HUES64 (cell line): ENCODE results near the gene RBFOX2.
"Not testable (repeated sequence)": the region's sequence is repeated elsewhere in the genome, so short reads cannot be mapped to it uniquely, and the experiment has no call there.

Experiments used
- H3K27ac ChIP-seq: 2 replicates; pipeline ENCODE4 v1.7.0; 2013; ENCODE audit warnings: low read depth, low read length, inconsistent platforms
- H3K27me3 ChIP-seq: 2 replicates; pipeline ENCODE4 v1.6.1; 2013; ENCODE audit warnings: mild to moderate bottlenecking, low read length; ENCODE audit not compliant: insufficient read depth
- H3K36me3 ChIP-seq: 2 replicates; pipeline ENCODE4 v1.6.1; 2013; ENCODE audit warnings: mild to moderate bottlenecking, low read length; ENCODE audit not compliant: insufficient read depth
- H3K4me1 ChIP-seq: 2 replicates; pipeline ENCODE4 v1.6.1; 2013; ENCODE audit warnings: mild to moderate bottlenecking, low read length, moderate library complexity; ENCODE audit not compliant: insufficient read depth
- H3K4me3 ChIP-seq: 2 replicates; pipeline ENCODE4 v1.5.1; 2013; ENCODE audit warnings: mild to moderate bottlenecking, low read length, moderate library complexity
- H3K9ac ChIP-seq: 2 replicates; pipeline ENCODE4 v1.6.1; 2013; ENCODE audit warnings: mild to moderate bottlenecking, low read depth, low read length
- H3K9me3 ChIP-seq: 2 replicates; pipeline ENCODE4 v1.6.1; 2013; ENCODE audit warnings: low read depth, low read length; ENCODE audit not compliant: insufficient read depth
- WGBS: fragments of 150-250, 120-280 bp; methylation state at CpG from one replicate; pipeline ENCODE4 v1.1.7; 2013; ENCODE audit warnings: missing lambda C conversion rate; 5-methylcytosine and 5-hydroxymethylcytosine counted together

The RBFOX2 gene

DNA sequence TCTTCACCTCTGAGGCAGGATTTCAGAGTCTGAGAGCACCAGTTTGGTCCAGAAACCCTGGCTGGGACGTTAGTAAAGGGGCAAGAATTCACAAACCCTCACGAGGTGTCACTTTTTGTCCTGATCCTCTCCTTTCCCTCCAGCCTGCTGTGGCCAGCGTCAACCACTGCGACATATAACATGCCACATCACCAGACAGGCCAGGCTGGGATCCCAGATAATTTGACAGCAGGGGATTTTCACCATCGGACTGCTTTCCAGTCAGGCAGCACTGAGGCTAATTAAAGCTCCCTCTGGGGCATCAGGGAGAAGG is 36.8 kb upstream of the RBFOX2 start:
- WGBS, result 18% methylated on average over 5 of the region's 5 CpGs
- H3K4me1 ChIP-seq, result peaks cover 6% of the 10 kb centered on the region; the same call in 1 of the 2 replicates
- H3K9me3 ChIP-seq, result no peaks in the 10 kb centered on the region
- H3K4me3 ChIP-seq, result peak overlapping the region; percentile 61
- H3K36me3 ChIP-seq, result no peaks in the 10 kb centered on the region
- no peaks in the 10 kb centered on the region for H3K27me3 ChIP-seq
- peak overlapping the region; percentile 6; the same call in 1 of the 2 replicates for H3K27ac ChIP-seq
- H3K9ac ChIP-seq, result peak overlapping the region; percentile 82

- no peaks in the 10 kb centered on the region for H3K9me3 ChIP-seq
- H3K36me3 ChIP-seq, result no peaks in the 10 kb centered on the region
- 92% methylated on average over 4 of the region's 5 CpGs for WGBS
- no peak overlapping the region for H3K27ac ChIP-seq
- H3K27me3 ChIP-seq, result no peaks in the 10 kb centered on the region
- no peak overlapping the region for H3K9ac ChIP-seq
- H3K4me3 ChIP-seq, result no peak overlapping the region
- peaks cover 6% of the 10 kb centered on the region; the same call in 1 of the 2 replicates for H3K4me1 ChIP-seq
Observed at GRCh38 chr22:36064358-36064757, 35.7 kb upstream of the RBFOX2 start.

DNA sequence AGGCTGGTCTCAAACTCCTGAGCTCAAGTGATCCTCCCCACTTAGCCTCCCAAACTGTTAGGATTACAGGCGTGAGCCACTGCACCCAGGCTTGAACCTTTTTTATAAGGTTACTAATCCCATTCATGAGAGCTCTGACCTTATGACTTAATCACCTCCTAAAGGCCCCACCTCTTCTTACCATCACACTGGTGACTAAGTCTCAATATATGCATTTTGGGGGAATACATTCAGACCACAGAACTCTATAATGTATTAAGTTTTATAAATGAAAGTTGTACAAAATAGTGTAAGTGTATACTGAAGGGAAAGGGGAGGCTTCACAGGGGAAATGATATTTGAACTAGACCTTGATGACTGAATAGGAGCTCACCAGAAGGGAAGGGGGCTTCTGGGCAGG is 28.4 kb upstream of the RBFOX2 start:
- Histone ChIP-seq H3K4me1 (peaks cover 10% of the 10 kb centered on the region; the same call in 1 of the 2 replicates), H3K4me3 (no peak overlapping the region), H3K27me3 (no peaks in the 10 kb centered on the region), H3K27ac (no peak overlapping the region), H3K9ac (no peak overlapping the region), H3K9me3 (no peaks in the 10 kb centered on the region), H3K36me3 (no peaks in the 10 kb centered on the region)
- WGBS, result 92% methylated on average over 1 of the region's 1 CpG

DNA sequence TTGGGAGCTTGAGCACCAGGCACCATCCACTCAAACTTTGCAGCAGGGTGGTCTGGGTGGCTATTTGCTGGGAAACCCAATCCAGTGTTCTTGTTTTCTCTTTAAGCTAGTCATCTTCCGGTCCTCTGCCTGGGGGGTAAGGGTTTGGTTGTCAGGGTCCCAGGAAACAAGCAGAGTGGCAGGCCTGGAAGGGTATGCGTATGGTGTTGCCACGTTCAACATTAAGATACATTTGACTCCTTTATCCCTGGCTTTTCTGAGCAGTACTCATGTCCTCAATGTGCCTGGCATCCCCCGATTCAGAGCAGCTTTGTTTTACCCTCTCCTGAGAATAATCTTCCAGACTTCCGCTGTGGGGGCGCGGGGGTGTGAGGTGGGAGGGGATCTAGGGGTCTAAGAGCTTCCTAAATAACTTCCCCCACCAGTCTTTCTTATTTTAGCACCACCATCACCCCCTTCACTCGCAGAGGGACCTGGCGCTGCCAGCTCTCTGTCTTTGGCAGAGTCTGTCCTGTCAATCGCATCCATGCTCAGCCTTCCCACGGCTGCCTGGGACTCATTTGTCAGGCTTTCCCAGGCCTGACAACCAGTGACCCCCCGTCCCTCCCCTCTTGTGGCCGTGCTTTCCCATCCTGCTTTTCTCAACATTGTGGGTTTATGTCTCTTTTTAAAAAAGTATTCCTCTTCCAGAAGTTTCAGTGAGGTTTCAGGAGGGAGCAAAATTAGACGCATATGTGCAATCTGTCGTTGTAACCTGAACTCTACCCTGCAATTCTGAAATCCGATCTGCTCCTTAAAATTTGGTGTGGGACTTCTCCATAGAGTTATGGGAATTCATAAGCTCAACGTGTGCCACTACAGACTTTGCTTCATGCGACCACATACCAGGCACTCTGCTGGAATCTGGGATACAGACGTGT is 27.0 kb upstream of the RBFOX2 start:
- WGBS, result 90% methylated on average over 16 of the region's 19 CpGs
- H3K9ac ChIP-seq, result no peak overlapping the region
- H3K4me3 ChIP-seq, result no peak overlapping the region
- no peak overlapping the region for H3K27ac ChIP-seq
- H3K4me1 ChIP-seq, result peaks cover 10% of the 10 kb centered on the region; the same call in 1 of the 2 replicates
- no peaks in the 10 kb centered on the region for H3K27me3 ChIP-seq
- no peaks in the 10 kb centered on the region for H3K9me3 ChIP-seq
- no peaks in the 10 kb centered on the region for H3K36me3 ChIP-seq

- not testable (repeated sequence) for H3K36me3 ChIP-seq, H3K4me3 ChIP-seq, H3K9ac ChIP-seq, H3K9me3 ChIP-seq, H3K27me3 ChIP-seq, H3K4me1 ChIP-seq, H3K27ac ChIP-seq
- 96% methylated on average over 9 of the region's 10 CpGs for WGBS
Observed at GRCh38 chr22:36054446-36054845, 25.8 kb upstream of the RBFOX2 start.

- no peak overlapping the region for H3K27ac ChIP-seq
- H3K27me3 ChIP-seq, result no peaks in the 10 kb centered on the region
- no peak overlapping the region for H3K9ac ChIP-seq
- H3K4me1 ChIP-seq, result peaks cover 10% of the 10 kb centered on the region; the same call in 1 of the 2 replicates
- 92% methylated on average over 1 of the region's 1 CpG for WGBS
- no peaks in the 10 kb centered on the region for H3K36me3 ChIP-seq
- no peaks in the 10 kb centered on the region for H3K9me3 ChIP-seq
- no peak overlapping the region for H3K4me3 ChIP-seq
Observed at GRCh38 chr22:36053242-36054147, 24.9 kb upstream of the RBFOX2 start.

GRCh38 chr22:36052505-36052941 is 23.9 kb upstream of the RBFOX2 start:
- Histone ChIP-seq H3K9me3 (no peaks in the 10 kb centered on the region), H3K9ac (no peak overlapping the region), H3K4me1 (peaks cover 10% of the 10 kb centered on the region; the same call in 1 of the 2 replicates), H3K27me3 (no peaks in the 10 kb centered on the region), H3K36me3 (no peaks in the 10 kb centered on the region), H3K4me3 (no peak overlapping the region), H3K27ac (no peak overlapping the region)
- WGBS, result 91% methylated on average over 5 of the region's 5 CpGs

GRCh38 chr22:36049678-36049997 is 21.0 kb upstream of the RBFOX2 start:
- whole genome bisulfite sequencing, result 98% methylated on average over 2 of the region's 2 CpGs
- Histone ChIP-seq H3K9ac (no peak overlapping the region), H3K36me3 (no peaks in the 10 kb centered on the region), H3K4me3 (no peak overlapping the region), H3K9me3 (no peaks in the 10 kb centered on the region), H3K27ac (no peak overlapping the region), H3K27me3 (no peaks in the 10 kb centered on the region), H3K4me1 (peaks cover 4% of the 10 kb centered on the region; the same call in 1 of the 2 replicates)

GRCh38 chr22:36048911-36049677 is 20.5 kb upstream of the RBFOX2 start:
- Histone ChIP-seq H3K9ac (no peak overlapping the region), H3K4me3 (no peak overlapping the region), H3K4me1 (peaks cover 4% of the 10 kb centered on the region; the same call in 1 of the 2 replicates), H3K27me3 (no peaks in the 10 kb centered on the region), H3K36me3 (no peaks in the 10 kb centered on the region), H3K27ac (no peak overlapping the region), H3K9me3 (no peaks in the 10 kb centered on the region)
- 92% methylated on average over 10 of the region's 11 CpGs for WGBS

DNA sequence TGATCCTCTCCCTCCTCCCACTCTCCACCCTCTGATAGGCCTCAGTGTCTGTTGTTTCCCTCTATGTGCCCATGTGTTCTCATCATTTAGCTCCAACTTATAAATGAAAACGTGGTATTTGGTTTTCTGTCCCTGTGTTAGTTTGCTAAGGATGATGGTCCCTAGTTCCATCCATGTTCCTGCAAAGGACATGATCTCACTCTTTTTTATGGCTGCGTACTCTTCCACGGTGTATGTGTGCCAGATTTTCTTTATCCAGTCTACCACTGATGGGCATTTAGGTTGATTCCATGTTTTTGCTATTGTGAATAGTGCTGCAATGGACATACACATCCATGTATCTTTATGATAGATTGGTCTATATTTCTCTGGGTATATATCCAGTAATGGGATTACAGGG is 15.9 kb upstream of the RBFOX2 start:
- not testable (repeated sequence) for H3K9ac ChIP-seq, H3K9me3 ChIP-seq, H3K4me1 ChIP-seq, H3K36me3 ChIP-seq, H3K27me3 ChIP-seq, H3K27ac ChIP-seq, H3K4me3 ChIP-seq
- WGBS, result 95% methylated on average over 3 of the region's 3 CpGs
